Measurements from ENCODE around the gene NR6A1. TPM values are rescaled to one million over a fixed set of nuclear protein-coding genes. Genes with fewer than 3 reads are reported as not detected.

Gene NR6A1
- total RNA-seq, 2 donors from 2014 or later: 0.71 to 4.6 TPM

GRCh38 chr9:124783830-124784229 lies 12.7 kb upstream of the NR6A1 start:
- DNase-seq (ENCODE audit: low spot score) (no peak), ATAC-seq (ENCODE audit: insufficient number of reproducible peaks, low FRiP score, low read depth) (no peak)
- Histone ChIP-seq H3K27ac (no peak overlapping the region), H3K27me3 (replicated peaks; ENCODE audit: insufficient read depth) (no peaks in the 10 kb centered on the region), H3K4me1 (ENCODE audit: control insufficient read depth in 1 of 2, low read depth in 2 of 2) (no peaks in the 10 kb centered on the region), H3K4me3 (no peak overlapping the region), H3K36me3 (no peaks in the 10 kb centered on the region), H3K9me3 (no peaks in the 10 kb centered on the region)
- TF ChIP-seq CTCF (IDR thresholded peaks at IDR 0.05): no peak

DNA sequence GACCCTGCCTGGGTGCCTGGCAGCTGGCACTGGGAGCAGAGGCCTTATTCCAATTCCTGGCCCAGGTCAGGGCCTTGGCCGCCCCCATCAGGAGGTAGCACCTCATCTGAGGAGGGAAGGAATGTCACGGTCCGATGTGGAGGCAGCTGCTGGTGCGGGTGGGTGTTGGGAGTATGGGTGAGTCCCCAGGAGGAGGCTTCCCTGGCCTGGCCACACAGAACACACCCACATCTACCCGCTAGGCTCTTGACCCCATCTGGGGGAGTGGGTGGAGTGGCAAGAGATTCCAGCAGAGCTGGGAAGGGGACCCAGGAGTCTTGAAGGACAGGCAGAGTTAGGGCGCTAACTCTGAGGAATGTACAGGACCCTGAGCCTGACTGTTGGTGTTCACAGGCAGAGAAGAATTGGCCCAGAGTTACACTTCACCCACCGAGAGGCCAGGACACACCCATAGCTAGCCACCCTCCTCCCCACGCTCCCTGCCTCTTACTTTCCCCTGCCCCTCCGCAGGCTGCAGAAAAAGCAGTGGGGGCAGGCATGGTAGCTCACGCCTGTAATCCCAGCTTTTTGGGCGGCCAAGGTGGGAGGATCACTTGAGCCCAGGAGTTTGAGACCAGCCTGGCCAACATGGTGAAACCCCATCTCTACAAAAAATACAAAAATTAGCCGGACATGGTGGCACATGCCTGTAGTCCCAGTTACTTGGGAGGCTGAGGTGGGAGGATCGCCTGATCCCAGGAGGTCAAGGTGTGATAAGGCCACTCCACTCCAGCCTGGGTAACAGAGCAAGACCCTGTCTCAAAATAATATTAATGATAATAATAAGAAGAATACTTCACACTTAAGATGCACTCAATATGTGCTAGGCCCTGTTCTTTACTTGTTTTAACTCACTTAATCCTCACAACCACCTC lies 11.8 kb upstream of the NR6A1 start:
- DNase-seq (ENCODE audit: low spot score): no peak
- ATAC-seq (ENCODE audit: insufficient number of reproducible peaks, low FRiP score, low read depth): no peak

DNA sequence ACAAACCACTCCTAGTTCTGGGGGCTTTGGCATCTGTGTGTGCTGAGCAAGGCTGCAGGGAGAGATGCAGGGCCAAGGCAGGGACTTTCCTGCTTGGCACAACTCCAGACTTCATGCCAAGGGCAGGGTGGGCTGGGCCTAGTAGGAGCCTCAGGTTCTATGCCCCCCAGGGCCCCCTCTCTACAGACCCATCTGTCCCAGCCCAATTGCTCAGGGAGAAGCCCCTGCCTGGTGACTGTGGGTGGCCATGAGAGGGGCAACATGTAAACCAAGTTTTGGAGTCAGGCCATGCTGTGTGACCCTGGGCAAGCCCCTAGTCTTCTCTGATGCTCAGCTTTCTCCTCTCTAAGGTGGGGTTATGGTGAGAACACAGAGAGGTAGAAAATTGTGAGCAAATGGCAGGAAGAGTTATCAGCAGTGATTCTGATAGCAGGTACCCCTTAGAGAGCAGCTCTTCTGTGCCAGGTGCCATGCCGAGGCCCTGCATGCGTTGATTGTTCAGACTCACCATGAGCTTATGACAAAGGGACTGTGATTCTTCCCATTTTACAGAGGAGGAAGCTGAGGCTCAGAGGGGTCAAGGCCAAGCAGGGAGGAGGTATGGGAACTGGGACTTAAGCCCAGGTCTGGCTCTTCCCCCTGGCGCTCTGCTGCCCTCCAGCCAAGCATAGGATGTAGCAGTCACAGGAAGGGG lies 11.0 kb upstream of the NR6A1 start:
- Histone ChIP-seq H3K4me1 (ENCODE audit: control insufficient read depth in 1 of 2, low read depth in 2 of 2) (peaks cover 0 to 4% of the 10 kb centered on the region in 2 donors), H3K4me3 (no peak overlapping the region), H3K27me3 (replicated peaks; ENCODE audit: insufficient read depth) (no peaks in the 10 kb centered on the region), H3K36me3 (no peaks in the 10 kb centered on the region), H3K9me3 (no peaks in the 10 kb centered on the region), H3K27ac (no peak overlapping the region)
- DNase-seq (ENCODE audit: low spot score): no peak
- no peak for ATAC-seq (ENCODE audit: insufficient number of reproducible peaks, low FRiP score, low read depth)
- TF ChIP-seq CTCF (IDR thresholded peaks at IDR 0.05): no peak

More for the DNA sequence above, 11.8 kb upstream of the NR6A1 start:
- H3K36me3 ChIP-seq: no peaks in the 10 kb centered on the region
- no peak for TF ChIP-seq CTCF (IDR thresholded peaks at IDR 0.05)
- no peaks in the 10 kb centered on the region for H3K9me3 ChIP-seq
- H3K27ac ChIP-seq: no peak overlapping the region
- H3K4me1 ChIP-seq (ENCODE audit: control insufficient read depth in 1 of 2, low read depth in 2 of 2): no peaks in the 10 kb centered on the region
- H3K27me3 ChIP-seq (replicated peaks; ENCODE audit: insufficient read depth): no peaks in the 10 kb centered on the region
- no peak overlapping the region for H3K4me3 ChIP-seq

GRCh38 chr9:124780757-124781151 lies 9.6 kb upstream of the NR6A1 start:
- no peak for TF ChIP-seq CTCF (IDR thresholded peaks at IDR 0.05)
- Histone ChIP-seq H3K27ac (no peak overlapping the region), H3K4me3 (no peak overlapping the region), H3K9me3 (no peaks in the 10 kb centered on the region), H3K27me3 (replicated peaks; ENCODE audit: insufficient read depth) (peaks cover 8% of the 10 kb centered on the region), H3K4me1 (ENCODE audit: control insufficient read depth in 1 of 2, low read depth in 2 of 2) (peaks cover 4 to 13% of the 10 kb centered on the region in 2 donors), H3K36me3 (no peaks in the 10 kb centered on the region)
- no peak for DNase-seq (ENCODE audit: low spot score)
- no peak for ATAC-seq (ENCODE audit: insufficient number of reproducible peaks, low FRiP score, low read depth)

DNA sequence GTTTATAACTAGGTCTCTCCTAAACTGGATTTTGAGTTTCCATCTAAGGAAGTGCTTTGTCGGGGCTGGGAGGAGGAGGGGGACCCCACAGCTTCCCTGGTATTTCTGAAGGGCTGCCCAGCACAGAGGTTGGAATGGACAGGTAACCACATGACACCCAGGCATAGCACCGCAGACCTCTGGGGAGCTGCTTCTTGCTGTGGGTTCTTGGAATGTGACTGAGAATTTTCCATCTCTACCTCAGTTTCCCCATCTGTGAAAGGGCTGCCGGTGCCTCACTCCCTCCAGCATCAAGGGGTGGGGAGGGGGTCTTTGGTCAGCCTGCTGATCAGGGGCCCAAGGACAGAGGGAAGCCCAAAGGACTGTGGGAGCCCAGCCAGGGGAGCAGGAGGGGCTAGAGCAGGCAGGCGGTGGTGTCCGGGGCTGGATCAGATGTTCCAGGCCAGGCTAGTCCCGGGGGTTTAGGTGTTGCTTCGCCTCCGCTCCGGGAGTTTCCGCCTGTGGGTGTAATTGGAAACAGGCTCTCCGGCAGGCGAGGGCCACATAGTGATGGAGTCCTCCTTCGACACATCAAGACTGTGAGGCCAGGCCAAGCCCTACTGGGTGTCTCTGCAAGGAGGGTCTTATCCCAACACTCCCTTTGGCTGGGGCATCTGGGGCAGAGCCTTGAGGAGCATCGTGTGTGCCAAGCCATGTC lies 9.1 kb upstream of the NR6A1 start:
- Histone ChIP-seq H3K4me1 (ENCODE audit: control insufficient read depth in 1 of 2, low read depth in 2 of 2) (peaks cover 4 to 13% of the 10 kb centered on the region in 2 donors), H3K4me3 (no peak overlapping the region)
- no peak for TF ChIP-seq CTCF (IDR thresholded peaks at IDR 0.05)

More for the DNA sequence above, 9.1 kb upstream of the NR6A1 start:
- no peak for DNase-seq (ENCODE audit: low spot score)
- H3K27me3 ChIP-seq (replicated peaks; ENCODE audit: insufficient read depth): peaks cover 12% of the 10 kb centered on the region
- H3K36me3 ChIP-seq: no peaks in the 10 kb centered on the region
- no peak for ATAC-seq (ENCODE audit: insufficient number of reproducible peaks, low FRiP score, low read depth)
- no peaks in the 10 kb centered on the region for H3K9me3 ChIP-seq
- H3K27ac ChIP-seq: no peak overlapping the region

All from thoracic aorta (tissue), 2 donors.